Endothelial cell of umbilical vein (primary cell): ENCODE results near the gene TMEM150C. TPM values are rescaled to one million over a fixed set of nuclear protein-coding genes. Genes with fewer than 3 reads are reported as not detected.

ENCODE experiments used
- BruUV-seq: library from RNA; stranded (reverse); fragments of 400-500 nt; replicated peaks from 2 replicates; lab custom pipeline; 2021; lab: Mats Ljungman, UMichigan
- CTCF ChIA-PET: fragments of 300-600, 350-600 bp; sonication (Branson Sonifier 250); formaldehyde crosslinking; loops from one replicate; lab custom pipeline; 2021; ENCODE audit warnings: antibody characterized with exemption, inconsistent platforms; lab: Charles Lee
- POLR2A ChIA-PET: fragments of 300-600, 350-600 bp; sonication (Branson Sonifier 250); formaldehyde crosslinking; loops from one replicate; lab custom pipeline; 2021; ENCODE audit warnings: antibody characterized with exemption, inconsistent platforms; lab: Charles Lee
- DNase-seq: peaks from one replicate; pipeline ENCODE4 v3.0.0-alpha.2; 2011; ENCODE audit warnings: low read depth, low spot score
- FAIRE-seq: peaks from 2 replicates; lab custom pipeline; 2011; peaks lifted over from hg19 to GRCh38; lab: Jason Lieb, UNC
- H2AFZ ChIP-seq: 2 replicates; pipeline ENCODE4 v1.6.0; 2012; ENCODE audit warnings: low read depth, low read length, control low read depth, inconsistent platforms
- H3K27ac ChIP-seq: 2 replicates; pipeline ENCODE4 v1.5.1; 2011; ENCODE audit warnings: low read depth, mild to moderate bottlenecking, control low read depth, low read length, moderate library complexity; ENCODE audit not compliant: insufficient read depth
- H3K27me3 ChIP-seq, 2 experiments: 2 replicates each; pipeline versions ENCODE4 v1.6.0 to v1.6.1; 2011; ENCODE audit warnings: low read length in 2 of 2, mixed read lengths in 1 of 2; ENCODE audit not compliant: control insufficient read depth in 2 of 2, insufficient read depth in 2 of 2
- H3K36me3 ChIP-seq, 2 experiments: 2 replicates in 1 of 2; 3 replicates in 1 of 2; pipeline ENCODE4 v1.5.1; 2011; ENCODE audit warnings: low read length in 2 of 2, mild to moderate bottlenecking in 1 of 2, moderate library complexity in 1 of 2; ENCODE audit not compliant: control insufficient read depth in 2 of 2, insufficient read depth in 2 of 2; ENCODE audit errors: extremely low read depth in 1 of 2
- H3K4me1 ChIP-seq: 3 replicates; pipeline ENCODE4 v1.5.1; 2011; ENCODE audit warnings: mild to moderate bottlenecking, low read length; ENCODE audit not compliant: control insufficient read depth, insufficient read depth; ENCODE audit errors: extremely low read depth
- H3K4me2 ChIP-seq: 2 replicates; pipeline ENCODE4 v1.6.1; 2011; ENCODE audit warnings: low read length, control low read depth, mixed read lengths; ENCODE audit not compliant: insufficient read depth
- H3K4me3 ChIP-seq, 3 experiments: fragments of 200-600 bp in 1 of 3; sonication (generic), shearing (Covaris generic) in 1 of 3; replicated peaks in 1 of 3; 2 replicates each; pipeline ENCODE4 v1.5.1; 2011 to 2016; ENCODE audit warnings: control low read depth in 3 of 3, low read length in 3 of 3, mild to moderate bottlenecking in 2 of 3, inconsistent platforms in 1 of 3, low read depth in 1 of 3, moderate library complexity in 1 of 3; ENCODE audit not compliant: insufficient read depth in 1 of 3
- H3K79me2 ChIP-seq: 2 replicates; pipeline ENCODE4 v1.6.0; 2012; ENCODE audit warnings: low read length, inconsistent platforms; ENCODE audit not compliant: control insufficient read depth, insufficient read depth
- H3K9ac ChIP-seq: replicated peaks from 2 replicates; pipeline ENCODE3; 2011; ENCODE audit warnings: low read length, control low read depth; ENCODE audit not compliant: insufficient read depth; ENCODE audit errors: extremely low read depth
- H3K9me1 ChIP-seq: replicated peaks from 3 replicates; pipeline ENCODE4 v1.6.0; 2011; ENCODE audit warnings: mild to moderate bottlenecking, low read length; ENCODE audit not compliant: control insufficient read depth, insufficient read depth; ENCODE audit errors: extremely low read depth
- H3K9me3 ChIP-seq: replicated peaks from 2 replicates; pipeline ENCODE4 v1.5.1; 2012; ENCODE audit warnings: low read length, inconsistent platforms; ENCODE audit not compliant: control insufficient read depth, insufficient read depth
- H4K20me1 ChIP-seq: replicated peaks from 2 replicates; pipeline ENCODE3; 2011; ENCODE audit warnings: mild to moderate bottlenecking, low read length; ENCODE audit not compliant: control insufficient read depth, insufficient read depth; ENCODE audit errors: extremely low read depth
- CTCF ChIP-seq, 2 donors: IDR thresholded peaks; 1 replicate in 1 of 2; 2 replicates in 1 of 2; pipeline ENCODE4 v1.5.1; 2011; ENCODE audit warnings: low read length in 2 of 2, mild to moderate bottlenecking in 2 of 2, moderate library complexity in 2 of 2, control low read depth in 1 of 2, inconsistent platforms in 1 of 2, low read depth in 1 of 2; ENCODE audit not compliant: insufficient read depth in 1 of 2; ENCODE audit errors: extremely low read depth in 1 of 2
- EZH2 ChIP-seq: IDR thresholded peaks from 2 replicates; pipeline ENCODE4 v1.6.1; 2012; ENCODE audit warnings: borderline replicate concordance, low read depth, mild to moderate bottlenecking, moderate library complexity, low read length, inconsistent platforms; ENCODE audit not compliant: severe bottlenecking
- FOS ChIP-seq: IDR thresholded peaks from 2 replicates; pipeline ENCODE4 v1.6.1; 2011; ENCODE audit warnings: mild to moderate bottlenecking, low read length, moderate library complexity, borderline replicate concordance; ENCODE audit not compliant: insufficient read depth
- JUN ChIP-seq: IDR thresholded peaks from 2 replicates; pipeline ENCODE4 v1.6.1; 2011; ENCODE audit warnings: borderline replicate concordance, low read depth; ENCODE audit not compliant: insufficient read length, insufficient read depth
- MAX ChIP-seq: IDR thresholded peaks from 2 replicates; pipeline ENCODE4 v1.6.1; 2011; ENCODE audit not compliant: insufficient read depth, insufficient read length
- MYC ChIP-seq: IDR thresholded peaks from one replicate; pipeline ENCODE4 v1.6.1; 2011; ENCODE audit warnings: mild to moderate bottlenecking, low read depth, low read length
- POLR2A ChIP-seq: IDR thresholded peaks from 2 replicates; pipeline ENCODE4 v1.6.1; 2012; ENCODE audit warnings: low read depth, mild to moderate bottlenecking, control low read depth, low read length
- POLR2AphosphoS5 ChIP-seq: IDR thresholded peaks from 2 replicates; pipeline ENCODE4 v1.6.1; 2012; ENCODE audit warnings: low read depth, mild to moderate bottlenecking, control low read depth, low read length, moderate library complexity; ENCODE audit not compliant: insufficient read depth
- dilution Hi-C: fragments of 300-500 bp; cut with MboI; formaldehyde crosslinking; loops from one replicate; pipeline ENCODE4 v1.15.0; 2019; ENCODE audit warnings: low sequenced_read_pairs; ENCODE audit not compliant: extremely low pct_ligation_motif_present
- intact Hi-C: fragments of 100-400 bp; cut with micrococcal nuclease; formaldehyde crosslinking; loops from one replicate; pipeline ENCODE4 v1.10.0; 2022
- polyA plus RNA-seq, 4 experiments: library from polyadenylated mRNA; depleted of rRNA in 3 of 4; stranded (reverse) in 3 of 4; unstranded in 1 of 4; fragments of >200 nt; gene quantifications; 2 replicates each; pipeline versions ENCODE4 v1.2.1 to v1.2.3, GENCODE V29; 2011 to 2012; ENCODE audit warnings: missing spikeins in 1 of 4
- total RNA-seq: library from RNA; stranded (reverse); gene quantifications from 2 replicates; pipeline ENCODE4 v1.2.3, GENCODE V29; 2021

Gene TMEM150C
- total and polyA plus RNA-seq, 2 donors (not counting 3 experiments of a cell fraction or from before 2014, with no cell fraction given): 4.1 to 6.6 TPM

GRCh38 chr4:82591592-82591991 lies 29.8 kb upstream of the TMEM150C start:
- FAIRE-seq (no peak), DNase-seq (no peak)
- CTCF ChIA-PET: interaction anchor here (1.1 to 4.2 kb wide), 2 partner anchors 122 to 147 kb away, joined by 3 to 17 read pairs; no protein-coding TSS in a partner anchor
- no peaks in the 10 kb centered on the region for H3K4me1 ChIP-seq
- intact Hi-C loops: no loop called here
- dilution Hi-C loops: no loop called here
- no peaks in the 10 kb centered on the region for H3K9me1 ChIP-seq
- no peaks in the 10 kb centered on the region for H3K79me2 ChIP-seq
- BruUV-seq: no TSS peak
- no peak overlapping the region for H3K9ac ChIP-seq
- H3K4me2 ChIP-seq: no peak overlapping the region
- H2AFZ ChIP-seq: no peak overlapping the region
- no peak for TF ChIP-seq JUN
- no peak for TF ChIP-seq FOS
- no peak for TF ChIP-seq POLR2AphosphoS5
- no peak for TF ChIP-seq POLR2A
- no peak for TF ChIP-seq CTCF (IDR thresholded peaks at IDR 0.05; ENCODE audit: extremely low read depth in 1 of 2, insufficient read depth in 1 of 2, low read depth in 1 of 2, low read length in 2 of 2)
- no peak for TF ChIP-seq MAX
- TF ChIP-seq MYC: no peak
- no peak for TF ChIP-seq EZH2
- H3K27me3 ChIP-seq: peaks cover 21 to 22% of the 10 kb centered on the region in 2 experiments
- no peaks in the 10 kb centered on the region for H4K20me1 ChIP-seq
- no peaks in the 10 kb centered on the region for H3K9me3 ChIP-seq
- POLR2A ChIA-PET: no interaction called here
- H3K4me3 ChIP-seq: no peak overlapping the region
- no peaks in the 10 kb centered on the region for H3K36me3 ChIP-seq
- no peak overlapping the region for H3K27ac ChIP-seq
